GM18508 (cell line): Measurements from ENCODE around the gene SNTB2.

Source experiments
- ATAC-seq: cut with Tn5 transposase; IDR thresholded peaks from one replicate; pipeline ENCODE4 v1.9.1; 2021; ENCODE audit warnings: moderate number of reproducible peaks; ENCODE audit not compliant: insufficient read depth, unreplicated experiment

The SNTB2 gene

DNA sequence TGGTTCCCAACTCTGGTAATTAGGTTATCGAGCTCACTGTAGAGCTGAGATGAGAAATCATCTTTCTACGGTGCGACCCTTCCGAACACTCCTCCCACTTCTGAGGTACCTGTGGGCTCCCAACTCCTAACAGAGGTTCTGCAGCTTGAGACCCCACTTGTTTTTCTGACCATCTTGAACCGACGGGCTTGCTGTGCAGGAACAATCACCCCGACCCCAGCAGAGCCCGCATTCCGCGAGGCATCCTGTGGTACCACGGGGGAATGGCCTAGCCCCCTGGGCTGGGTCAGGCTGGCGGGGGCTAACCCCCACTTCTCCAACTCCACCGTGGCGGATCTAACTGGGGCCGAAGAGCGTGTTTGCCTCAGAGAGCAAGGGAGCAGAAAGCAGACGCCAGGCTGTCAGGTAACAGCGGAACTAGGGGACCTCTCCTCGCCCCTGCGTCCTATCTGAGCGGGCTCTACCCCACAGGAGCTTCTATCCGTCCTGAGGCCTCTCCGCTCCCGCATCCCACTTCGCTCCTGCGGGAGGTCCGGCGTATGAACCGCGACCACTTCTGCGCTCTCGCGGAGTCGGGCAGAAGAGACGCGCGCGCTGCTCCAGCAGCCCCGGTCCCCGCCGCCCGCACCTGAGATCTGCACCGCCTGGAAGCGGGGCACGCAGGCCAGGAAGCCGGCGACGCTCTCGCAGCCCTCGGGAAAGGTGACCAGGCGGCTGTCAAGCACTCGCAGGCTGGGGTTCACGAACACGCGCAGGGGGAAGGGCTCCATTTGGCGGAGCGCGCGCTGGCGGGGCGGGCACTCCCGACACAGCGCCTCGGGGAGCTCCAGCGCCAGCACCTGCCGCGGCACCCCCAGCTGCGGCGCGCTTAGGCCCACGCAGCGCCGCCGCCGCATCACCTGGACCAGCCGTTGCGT, 142.7 kb downstream of the SNTB2 start:
- peak; percentile 5 for ATAC-seq

DNA sequence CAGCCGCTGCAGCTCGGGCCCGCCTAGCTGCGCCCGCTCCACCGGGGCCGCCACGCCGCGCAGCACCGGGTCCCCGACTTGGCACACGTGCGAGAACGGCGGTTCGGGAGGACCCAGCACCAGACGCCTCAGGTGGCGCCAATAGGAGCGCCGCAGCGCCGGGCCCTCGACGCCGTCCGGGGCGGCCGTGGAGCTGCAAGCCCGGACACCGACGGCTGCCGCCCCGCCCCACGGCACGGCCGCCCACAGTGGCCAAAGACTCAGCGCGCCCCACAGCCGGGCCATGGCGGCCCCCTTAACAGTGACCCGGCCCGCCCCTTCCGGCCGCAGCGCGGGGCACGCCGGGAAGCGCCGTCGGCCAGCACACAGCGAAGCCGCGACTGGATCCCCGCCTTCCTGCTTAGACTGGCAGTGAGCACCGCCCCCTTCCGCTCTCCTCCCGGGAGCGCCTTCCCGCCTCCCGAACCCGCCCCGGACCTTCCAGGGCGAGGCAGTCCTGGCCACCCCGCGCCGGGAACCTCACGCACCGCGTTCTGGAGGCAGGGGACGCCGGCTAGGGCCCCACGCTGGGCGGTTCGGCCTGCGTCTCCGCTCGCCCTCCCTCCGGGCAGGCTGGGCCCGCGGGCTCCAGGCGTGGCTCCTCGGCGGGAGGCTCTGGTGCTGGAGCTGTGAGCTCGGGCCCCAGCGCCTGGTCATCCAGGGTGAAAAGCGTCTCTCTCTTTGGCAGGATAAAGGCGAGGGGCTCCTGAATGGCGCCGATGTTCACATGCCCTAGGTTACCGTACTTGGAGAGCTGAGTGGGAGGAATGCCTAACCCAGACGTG, 143.5 kb downstream of the SNTB2 start, which contains the start of gene PDF:
Gene PDF (minus strand): TSS at position 303 of the 824 bp plus-strand sequence. CDS start 18 bp downstream, at position 285.
- peak; percentile 59 for ATAC-seq

DNA sequence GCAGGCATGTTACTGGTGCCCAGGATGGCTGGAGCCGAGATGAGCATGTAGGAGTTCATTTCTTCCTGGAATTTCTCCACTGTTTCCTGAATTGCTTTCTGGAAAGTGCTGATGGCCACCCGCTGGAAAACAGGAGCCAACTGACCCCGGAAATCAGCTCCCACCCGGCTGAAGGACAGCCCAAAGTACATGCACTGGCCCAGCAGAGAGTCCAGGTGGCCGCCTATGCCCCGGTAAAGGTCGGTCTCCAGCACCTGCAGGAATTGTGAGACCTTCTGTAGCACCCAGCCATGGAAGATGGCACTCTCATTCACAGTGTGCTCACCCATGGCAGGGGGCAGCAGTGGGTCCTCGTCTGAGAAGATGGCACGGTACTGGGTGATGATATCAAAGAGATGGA, 147.7 kb downstream of the SNTB2 start:
- no peak for ATAC-seq

DNA sequence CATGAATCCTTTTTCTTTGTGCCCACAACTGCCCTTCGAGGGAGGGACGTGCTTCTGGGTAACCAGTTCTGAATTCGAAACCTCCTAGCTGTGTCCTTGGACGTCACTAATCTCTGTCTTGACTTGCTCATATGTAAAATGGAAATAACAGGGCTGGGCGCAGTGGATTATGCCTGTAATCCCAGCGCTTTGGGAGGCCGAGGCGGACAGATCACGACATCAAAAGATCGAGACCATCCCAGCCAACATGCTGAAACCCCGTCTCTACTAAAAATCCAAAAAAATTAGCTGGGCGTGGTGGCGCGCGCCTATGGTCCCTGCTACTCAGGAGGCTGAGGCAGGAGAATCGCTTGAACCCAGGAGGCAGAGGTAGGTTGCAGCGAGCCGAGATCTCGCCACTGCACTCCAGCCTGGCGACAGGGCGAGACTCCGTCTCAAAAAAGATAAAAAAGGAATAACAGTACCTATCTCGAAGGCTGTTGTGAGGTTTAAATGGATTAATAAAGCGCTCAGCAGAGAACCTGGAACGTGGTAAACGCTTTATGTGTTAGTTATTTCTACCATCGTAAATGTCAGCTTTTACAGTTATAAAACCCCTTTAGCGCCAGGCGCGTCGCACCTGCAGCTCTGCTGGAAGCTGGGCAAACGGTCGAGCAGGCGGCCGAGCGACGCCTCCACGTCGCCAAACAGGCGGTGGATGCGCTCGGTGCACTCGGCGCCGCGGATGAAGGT, 151.8 kb downstream of the SNTB2 start:
- no peak for ATAC-seq

DNA sequence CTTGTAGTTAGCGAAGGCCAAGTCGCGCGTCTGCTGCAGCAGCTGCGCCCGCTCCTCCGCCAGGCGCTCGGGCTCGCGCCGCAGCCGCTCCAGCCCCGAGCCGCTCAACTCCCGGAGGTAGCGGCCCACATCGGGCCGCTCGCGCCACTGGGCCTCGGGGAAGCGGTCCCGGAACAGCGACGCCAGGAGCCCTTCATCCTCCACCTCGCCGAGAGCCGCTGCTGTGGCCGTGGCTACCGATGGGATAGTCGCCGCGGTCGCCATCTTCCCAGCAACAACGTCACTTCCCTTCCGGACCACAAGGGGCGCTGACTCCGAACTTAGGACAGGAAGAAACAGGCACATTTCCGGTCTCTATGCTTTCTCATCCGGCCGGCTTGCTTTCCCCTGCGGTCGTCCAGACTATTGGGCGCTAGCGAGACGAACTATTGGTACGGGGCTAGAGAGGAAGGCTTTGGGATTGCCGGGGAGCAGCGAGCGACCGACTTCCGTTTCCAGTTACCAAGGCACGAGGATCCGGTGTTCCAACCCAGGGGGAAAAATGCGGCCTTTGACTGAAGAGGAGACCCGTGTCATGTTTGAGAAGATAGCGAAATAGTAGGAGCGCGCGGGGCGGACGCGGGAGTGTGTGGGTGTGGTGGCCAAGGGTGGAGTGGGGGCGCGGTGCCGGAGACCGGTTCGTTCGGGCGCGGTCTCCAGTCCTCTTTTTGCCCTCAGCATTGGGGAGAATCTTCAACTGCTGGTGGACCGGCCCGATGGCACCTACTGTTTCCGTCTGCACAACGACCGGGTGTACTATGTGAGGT, 152.5 kb downstream of the SNTB2 start, which contains the start of the genes COG8 and NIP7:
Gene COG8 (minus strand): TSS at position 276 of the 806 bp plus-strand sequence. CDS start 12 bp downstream, at position 264.
Gene NIP7 (plus strand): TSS at position 484 of the 806 bp plus-strand sequence. CDS start 58 bp downstream, at position 542.
- peak; percentile 73 for ATAC-seq

DNA sequence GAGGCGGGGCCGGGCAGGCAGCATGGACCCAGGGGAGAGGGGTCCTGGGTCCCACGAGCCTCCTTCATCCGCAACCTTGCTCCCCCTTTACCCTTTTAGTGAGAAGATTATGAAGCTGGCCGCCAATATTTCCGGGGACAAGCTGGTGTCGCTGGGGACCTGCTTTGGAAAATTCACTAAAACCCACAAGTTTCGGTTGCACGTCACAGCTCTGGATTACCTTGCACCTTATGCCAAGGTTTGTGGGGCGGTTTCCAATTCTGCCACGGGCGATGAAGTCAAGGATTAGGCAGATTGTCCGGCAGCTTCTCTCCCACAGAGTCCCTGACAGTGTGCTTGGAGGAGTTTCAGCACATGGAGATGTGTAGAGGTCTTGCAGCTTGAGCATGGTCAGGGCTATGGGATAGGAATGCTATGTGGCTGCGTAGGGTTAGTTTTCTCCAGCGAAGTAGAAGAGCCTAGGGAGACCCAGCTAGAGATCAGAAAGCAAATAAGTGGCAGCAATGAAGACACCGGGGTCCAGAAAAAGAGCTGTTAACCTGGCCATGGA, 153.2 kb downstream of the SNTB2 start:
- no peak for ATAC-seq

DNA sequence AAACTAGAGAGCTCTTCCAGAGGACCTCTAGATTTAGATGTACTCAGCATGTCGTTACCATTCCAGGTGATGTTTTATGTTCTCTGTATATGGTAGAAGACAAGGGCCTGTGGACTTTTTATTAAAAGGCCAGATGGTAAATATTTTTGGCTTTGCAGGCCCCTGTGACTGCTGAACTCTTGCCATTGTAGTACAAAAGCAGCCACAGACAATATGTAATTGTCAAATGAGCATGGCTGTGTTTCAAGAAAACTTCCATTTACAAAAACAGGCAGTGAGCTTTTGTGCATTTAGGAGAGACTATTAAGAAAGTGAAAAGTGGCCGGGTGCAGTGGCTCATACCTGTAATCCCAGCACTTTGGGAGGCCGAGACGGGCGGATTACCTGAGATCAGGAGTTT, 157.2 kb downstream of the SNTB2 start:
- no peak for ATAC-seq

DNA sequence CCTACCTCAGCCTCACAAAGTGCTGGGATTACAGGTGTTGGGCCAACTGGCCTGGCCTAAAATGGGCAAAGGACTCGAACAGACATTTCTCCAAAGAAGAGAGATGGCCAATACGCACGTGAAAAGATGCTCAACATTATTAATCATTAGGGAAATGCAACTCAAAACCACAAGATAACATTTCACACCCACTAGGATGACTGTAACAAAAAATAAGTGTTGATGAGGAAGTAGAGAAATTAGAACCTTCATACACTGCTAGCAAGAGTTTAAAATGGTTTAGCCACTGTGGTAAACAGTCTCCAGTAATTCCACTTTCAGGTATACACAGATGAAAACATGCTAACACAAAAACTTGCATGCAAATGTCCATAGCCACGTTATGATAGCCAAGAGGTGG, 159.0 kb downstream of the SNTB2 start:
- no peak for ATAC-seq

DNA sequence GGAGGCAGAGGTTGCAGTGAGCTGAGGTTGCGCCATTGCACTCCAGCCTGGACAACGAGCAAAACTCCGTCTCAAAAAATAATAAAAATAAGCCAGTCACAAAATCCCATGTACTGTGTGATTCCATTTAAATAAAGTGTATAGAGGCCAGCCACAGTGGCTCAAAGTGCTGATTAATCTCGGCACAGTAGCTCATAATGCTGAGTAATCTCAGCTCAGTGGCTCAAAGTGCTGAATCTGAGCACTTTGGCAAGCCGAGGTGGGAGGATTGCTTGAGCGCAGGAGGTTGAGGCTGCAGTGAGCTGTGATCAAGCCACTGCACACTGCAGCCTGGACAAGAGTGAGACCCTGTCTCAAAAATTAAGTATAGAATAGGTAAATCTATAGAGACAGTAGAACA, 159.7 kb downstream of the SNTB2 start:
- ATAC-seq = no peak

DNA sequence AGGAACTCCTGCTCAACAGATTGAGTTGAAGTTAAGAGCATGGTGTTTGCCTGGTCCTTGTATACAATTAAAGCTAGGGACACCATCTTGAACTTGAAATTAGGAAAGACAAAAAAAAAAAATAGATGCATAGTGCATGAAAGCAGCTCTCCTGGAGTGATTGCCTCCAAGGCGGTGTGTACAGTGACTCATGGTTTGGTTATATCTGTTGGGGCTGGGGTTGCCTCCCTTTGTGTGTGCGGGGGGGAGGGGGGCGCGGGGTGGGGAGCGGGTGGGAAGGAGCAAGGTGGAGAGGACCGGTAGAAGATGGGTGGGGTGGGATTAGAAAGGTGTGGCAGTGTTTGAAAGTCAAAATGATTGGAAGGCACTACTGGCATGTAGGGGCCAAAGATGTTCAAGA, 161.3 kb downstream of the SNTB2 start:
- no peak for ATAC-seq

DNA sequence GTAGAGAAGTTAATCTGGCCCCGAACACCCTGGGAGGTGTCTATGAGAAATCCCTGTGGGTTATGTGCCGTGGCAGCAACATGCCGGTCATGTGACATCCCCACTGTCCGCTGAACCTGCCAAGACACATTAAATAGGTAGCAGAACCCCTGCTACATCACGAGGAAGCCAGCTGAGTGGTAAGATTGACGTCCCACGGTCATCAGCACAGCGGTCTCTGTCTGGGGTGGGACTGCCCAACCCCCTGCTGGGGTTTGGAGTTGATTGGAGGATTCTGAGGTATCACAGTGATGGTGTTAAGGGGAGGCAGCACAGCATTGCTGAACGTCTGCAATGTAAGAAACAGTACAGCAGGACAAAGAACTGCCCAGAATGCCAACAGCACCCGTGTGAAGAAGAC, 162.6 kb downstream of the SNTB2 start:
- no peak for ATAC-seq

DNA sequence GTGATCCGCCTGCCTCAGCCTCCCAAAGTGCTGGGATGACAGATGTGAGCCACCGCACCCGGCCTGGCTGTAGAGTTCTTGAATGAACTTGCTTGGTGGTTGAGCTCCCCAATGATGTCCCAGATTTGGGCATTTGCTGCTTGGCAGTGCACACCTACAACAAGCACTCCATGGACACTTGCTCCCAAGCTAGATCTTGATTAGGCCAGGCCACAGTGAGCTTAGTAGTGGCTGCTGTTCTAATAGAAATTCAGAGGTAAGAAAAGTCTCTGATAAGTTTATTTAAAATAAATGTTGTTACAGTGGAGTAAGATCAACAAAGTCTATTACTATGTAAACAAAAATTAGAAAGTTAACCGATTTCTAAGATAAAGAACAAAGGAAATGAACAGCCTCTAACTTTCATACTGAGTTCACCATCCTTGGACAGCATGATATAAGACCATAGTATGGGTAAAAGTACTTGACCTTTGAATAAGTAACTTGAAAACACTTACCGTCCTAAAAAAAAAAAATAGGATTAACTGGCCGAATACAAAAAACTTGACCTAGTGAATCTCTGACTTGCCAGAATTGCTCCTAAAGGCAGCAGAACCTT, 163.7 kb downstream of the SNTB2 start:
- no peak for ATAC-seq

DNA sequence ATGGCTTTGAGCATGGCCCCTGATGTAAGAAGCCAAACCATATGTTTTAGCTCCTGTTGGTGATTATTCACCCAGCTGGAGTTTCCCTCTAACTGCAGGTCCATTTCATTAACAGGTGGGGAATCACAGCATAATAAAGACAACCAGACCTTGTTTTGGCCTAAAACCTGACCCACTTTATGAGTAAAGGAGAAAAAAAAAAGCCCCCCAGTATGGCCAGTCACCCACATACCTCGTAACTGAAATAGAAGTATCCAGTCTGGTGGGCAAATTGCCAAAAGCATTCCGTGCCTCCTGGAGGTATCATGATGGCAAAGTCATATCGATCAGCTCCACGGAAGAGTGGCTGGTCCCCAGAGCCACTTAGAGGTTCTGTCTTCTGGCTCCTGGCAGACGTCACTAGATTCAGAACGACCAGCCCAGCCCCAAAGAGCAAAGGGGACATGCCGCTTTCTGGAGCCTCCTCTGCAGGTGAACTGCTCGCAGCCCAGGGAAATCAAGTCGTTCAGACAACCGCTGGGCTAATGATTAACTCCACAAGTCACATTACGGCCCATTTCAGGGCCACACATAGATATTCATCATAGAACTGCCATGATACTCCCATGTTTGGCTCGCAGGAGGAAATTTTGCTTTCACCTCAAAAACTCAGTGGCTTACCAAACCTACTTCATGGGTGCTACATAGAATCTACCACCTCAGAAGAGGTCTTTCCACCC, 164.5 kb downstream of the SNTB2 start, which contains the start of gene TMED6:
Gene TMED6 (minus strand): TSS at position 478 of the 719 bp plus-strand sequence. CDS start 33 bp downstream, at position 445.
- no peak for ATAC-seq
